Activated T-helper 1 cell treated with anti-CD3 and anti-CD28 coated beads, Interleukin-12 subunit alpha, Interleukin-12 subunit beta, Interleukin-2, Interleukin-4 antibody, amounts not matched to agents 30 ng/mL and 10 ng/mL and 1 ng/mL, durations not matched to agents 14 hours and 24 hours and 36 hours (primary cell): Measurements from ENCODE around the gene SYMPK. TPM values are rescaled to one million over a fixed set of nuclear protein-coding genes. Genes with fewer than 3 reads are reported as not detected.

Experiments
- DNase-seq: peaks from one replicate; pipeline ENCODE4 v3.0.0; 2021; ENCODE audit warnings: low spot score
- H3K27ac Mint-ChIP-seq: one replicate; pipeline ENCODE4 v1.8.0; 2021; ENCODE audit warnings: mild to moderate bottlenecking, mixed read lengths
- H3K27me3 Mint-ChIP-seq: one replicate; pipeline ENCODE4 v1.8.0; 2022; ENCODE audit warnings: mild to moderate bottlenecking, moderate library complexity, mixed read lengths; ENCODE audit not compliant: insufficient read depth
- H3K36me3 Mint-ChIP-seq: one replicate; pipeline ENCODE4 v1.8.0; 2021; ENCODE audit warnings: low read depth, mixed read lengths
- H3K4me1 Mint-ChIP-seq: one replicate; pipeline ENCODE4 v1.8.0; 2021; ENCODE audit warnings: low read depth, mixed read lengths
- H3K4me3 Mint-ChIP-seq: one replicate; pipeline ENCODE4 v1.8.0; 2021; ENCODE audit warnings: mild to moderate bottlenecking, moderate library complexity, mixed read lengths
- H3K9me3 Mint-ChIP-seq: one replicate; pipeline ENCODE4 v1.8.0; 2021; ENCODE audit warnings: mixed read lengths
- intact Hi-C: fragments of 100-400 bp; cut with micrococcal nuclease; formaldehyde crosslinking; loops from one replicate; pipeline ENCODE4 v1.15.1; 2024
- total RNA-seq: library from RNA; stranded (reverse); gene quantifications from 2 replicates; pipeline ENCODE4 v1.2.3, GENCODE V29; 2022

SYMPK gene
- total RNA-seq, 1 donor from 2014 or later = 118 TPM

- Mint-ChIP-seq H3K36me3 (peaks cover 4% of the 10 kb centered on the region), H3K27me3 (peaks cover 4% of the 10 kb centered on the region), H3K4me1 (peaks cover 20% of the 10 kb centered on the region), H3K27ac (peak overlapping the region; percentile 83), H3K4me3 (peak overlapping the region; percentile 83), H3K9me3 (no peaks in the 10 kb centered on the region)
- no peak for DNase-seq
- intact Hi-C loops = loop anchor here (1.0 to 10.0 kb wide), 3 partner anchors 66 to 461 kb away; partner anchors contain the start of gene PPP5C
Measured at GRCh38 chr19:45883586-45883880, 20.6 kb upstream of the SYMPK start.

- intact Hi-C loops = loop anchor here (1.0 to 10.0 kb wide), 3 partner anchors 66 to 462 kb away; partner anchors contain the start of gene PPP5C
- Mint-ChIP-seq H3K27me3 (peaks cover 4% of the 10 kb centered on the region), H3K4me3 (peak overlapping the region; percentile 83), H3K4me1 (peaks cover 22% of the 10 kb centered on the region), H3K9me3 (no peaks in the 10 kb centered on the region), H3K27ac (peak overlapping the region; percentile 83), H3K36me3 (peaks cover 4% of the 10 kb centered on the region)
- peak; percentile 82 for DNase-seq
Measured at GRCh38 chr19:45882652-45883585, 20.0 kb upstream of the SYMPK start.

GRCh38 chr19:45881909-45882528 lies 19.1 kb upstream of the SYMPK start:
- Mint-ChIP-seq H3K9me3 (no peaks in the 10 kb centered on the region), H3K4me3 (peak overlapping the region; percentile 0), H3K27ac (no peak overlapping the region), H3K4me1 (peaks cover 25% of the 10 kb centered on the region), H3K36me3 (peaks cover 4% of the 10 kb centered on the region), H3K27me3 (peaks cover 7% of the 10 kb centered on the region)
- intact Hi-C loops = loop anchor here (10.0 kb wide), 1 partner anchor 463 kb away; the partner anchor contains the start of gene PPP5C
- no peak for DNase-seq

GRCh38 chr19:45881082-45881908 lies 18.3 kb upstream of the SYMPK start:
- Mint-ChIP-seq H3K4me3 (peak overlapping the region; percentile 0), H3K27ac (no peak overlapping the region), H3K27me3 (peaks cover 6% of the 10 kb centered on the region), H3K9me3 (no peaks in the 10 kb centered on the region), H3K36me3 (peaks cover 4% of the 10 kb centered on the region), H3K4me1 (peaks cover 28% of the 10 kb centered on the region)
- no peak for DNase-seq
- intact Hi-C loops = loop anchor here (10.0 kb wide), 1 partner anchor 464 kb away; the partner anchor contains the start of gene PPP5C

GRCh38 chr19:45879971-45880370 lies 17.0 kb upstream of the SYMPK start:
- Mint-ChIP-seq H3K4me3 (no peak overlapping the region), H3K36me3 (peaks cover 6% of the 10 kb centered on the region), H3K27ac (peak overlapping the region; percentile 13), H3K9me3 (no peaks in the 10 kb centered on the region), H3K4me1 (peaks cover 36% of the 10 kb centered on the region), H3K27me3 (peaks cover 12% of the 10 kb centered on the region)
- intact Hi-C loops = loop anchor here (10.0 kb wide), 1 partner anchor 465 kb away; the partner anchor contains the start of gene PPP5C
- DNase-seq = no peak

GRCh38 chr19:45879055-45879454 lies 16.1 kb upstream of the SYMPK start:
- H3K27ac Mint-ChIP-seq = no peak overlapping the region
- no peaks in the 10 kb centered on the region for H3K9me3 Mint-ChIP-seq
- H3K27me3 Mint-ChIP-seq = peaks cover 12% of the 10 kb centered on the region
- H3K4me3 Mint-ChIP-seq = no peak overlapping the region
- intact Hi-C loops = no loop called here
- peaks cover 6% of the 10 kb centered on the region for H3K36me3 Mint-ChIP-seq
- H3K4me1 Mint-ChIP-seq = peaks cover 36% of the 10 kb centered on the region
- DNase-seq = no peak

DNA sequence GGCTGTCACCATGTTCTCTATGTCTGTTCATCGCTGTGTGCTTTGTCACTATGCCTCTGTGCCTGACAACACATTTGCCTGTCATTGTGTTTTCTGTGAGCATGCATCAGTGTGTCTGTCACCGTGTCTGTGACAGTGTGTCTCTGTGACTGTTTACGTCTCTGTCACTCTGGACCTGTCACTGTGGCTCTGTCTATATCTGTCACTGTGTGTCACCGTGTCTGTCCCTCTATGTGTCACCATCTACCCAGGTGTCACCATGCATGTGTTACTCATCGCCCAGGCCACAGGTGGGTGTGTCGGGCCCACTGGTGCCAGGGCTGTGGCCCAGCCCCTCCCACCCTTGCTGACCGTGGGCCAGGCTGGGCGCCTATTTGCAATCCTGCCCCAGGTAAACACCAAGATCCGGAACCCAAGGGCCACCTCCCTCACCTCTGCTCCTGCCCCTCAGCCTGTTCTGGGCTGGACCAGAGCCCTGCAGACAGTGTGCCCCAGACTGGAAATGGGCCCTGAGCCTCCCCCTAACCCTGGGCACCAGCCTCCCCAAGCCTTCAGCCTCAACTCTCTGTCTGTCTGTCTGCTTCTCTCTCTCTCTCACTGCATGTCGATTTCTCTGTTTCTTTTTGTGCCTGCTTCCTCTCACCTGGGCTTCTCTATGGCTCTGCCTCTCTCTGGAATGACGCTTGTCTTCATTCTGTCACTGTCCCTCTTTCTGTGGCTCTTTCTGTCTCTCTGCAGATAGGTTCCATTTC lies 15.3 kb upstream of the SYMPK start:
- intact Hi-C loops = no loop called here
- Mint-ChIP-seq H3K4me3 (no peak overlapping the region), H3K36me3 (peaks cover 3% of the 10 kb centered on the region), H3K9me3 (no peaks in the 10 kb centered on the region), H3K27me3 (peaks cover 12% of the 10 kb centered on the region), H3K4me1 (peaks cover 30% of the 10 kb centered on the region), H3K27ac (peak overlapping the region; percentile 62)
- DNase-seq = no peak

DNA sequence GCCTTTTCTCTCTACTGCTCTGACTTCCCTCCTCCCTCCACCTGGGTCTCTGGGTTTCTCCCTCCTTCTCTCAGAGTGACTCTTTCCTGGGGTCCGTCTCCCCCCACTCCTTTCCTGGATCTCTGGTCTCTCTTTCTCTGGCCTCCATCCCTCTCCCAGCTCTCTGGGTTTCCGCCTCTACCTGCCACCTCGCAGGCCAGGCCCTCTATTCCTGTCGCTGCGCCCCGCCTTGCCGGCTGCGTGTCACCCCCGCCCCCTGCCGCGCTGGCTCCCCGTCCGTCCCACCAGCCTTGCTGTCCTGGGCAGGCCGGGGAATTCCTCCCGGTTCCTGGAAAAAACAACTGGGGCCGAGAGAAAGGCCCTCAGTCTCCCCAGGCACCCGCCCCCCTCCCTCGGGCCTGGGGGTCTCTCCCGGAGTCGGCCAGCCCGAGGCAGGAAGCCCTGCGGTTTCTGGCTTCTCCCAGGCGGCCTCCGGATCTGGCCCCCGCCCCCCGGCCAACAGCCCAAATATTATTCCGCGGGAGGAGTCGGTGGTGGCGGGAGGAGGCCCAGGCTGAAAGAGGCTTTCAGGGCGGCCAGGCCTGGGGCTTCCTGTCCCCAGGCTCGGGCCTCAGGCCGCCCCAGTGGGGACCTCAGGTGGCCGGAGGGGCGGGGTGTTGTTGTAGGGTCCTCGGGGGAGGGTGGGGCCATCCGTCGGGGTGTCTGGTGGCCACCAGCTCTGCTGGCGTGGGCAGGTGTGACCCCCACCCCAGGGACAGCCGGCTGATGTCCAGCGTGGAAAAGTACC lies 13.7 kb upstream of the SYMPK start:
- intact Hi-C loops = loop anchor here (1.0 kb wide), 1 partner anchor 13 kb away; the partner anchor contains the start of gene SYMPK
- Mint-ChIP-seq H3K4me1 (peaks cover 23% of the 10 kb centered on the region), H3K27ac (peak overlapping the region; percentile 68), H3K9me3 (no peaks in the 10 kb centered on the region), H3K36me3 (peaks cover 1% of the 10 kb centered on the region), H3K4me3 (no peak overlapping the region), H3K27me3 (peaks cover 12% of the 10 kb centered on the region)
- no peak for DNase-seq

- Mint-ChIP-seq H3K27me3 (peaks cover 15% of the 10 kb centered on the region), H3K27ac (peak overlapping the region; percentile 68), H3K4me1 (peaks cover 18% of the 10 kb centered on the region), H3K4me3 (no peak overlapping the region), H3K9me3 (no peaks in the 10 kb centered on the region), H3K36me3 (peaks cover 1% of the 10 kb centered on the region)
- DNase-seq = no peak
- intact Hi-C loops = loop anchor here (1.0 kb wide), 1 partner anchor 13 kb away; the partner anchor contains the start of gene SYMPK
Measured at GRCh38 chr19:45876161-45876410, 13.1 kb upstream of the SYMPK start.

DNA sequence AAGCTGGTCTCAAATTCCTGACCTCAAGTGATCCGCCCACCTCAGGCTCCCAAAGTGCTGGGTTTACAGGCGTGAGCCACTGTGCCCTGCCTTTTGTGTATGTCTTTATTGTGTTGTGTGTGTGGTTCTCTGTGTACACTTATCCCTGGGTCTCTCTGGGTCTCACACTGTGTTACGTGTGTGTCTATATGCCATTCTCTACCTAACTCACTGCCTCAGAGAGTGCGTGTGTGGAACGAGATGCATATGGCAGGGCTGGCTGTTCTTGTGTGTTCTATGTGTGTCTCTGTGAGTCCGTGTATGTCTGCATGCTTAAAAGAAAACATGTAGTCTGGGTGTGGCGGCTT lies 11.6 kb upstream of the SYMPK start:
- DNase-seq = no peak
- peaks cover 13% of the 10 kb centered on the region for H3K27me3 Mint-ChIP-seq
- H3K27ac Mint-ChIP-seq = no peak overlapping the region
- no peaks in the 10 kb centered on the region for H3K9me3 Mint-ChIP-seq
- intact Hi-C loops = no loop called here
- peaks cover 16% of the 10 kb centered on the region for H3K4me1 Mint-ChIP-seq
- H3K36me3 Mint-ChIP-seq = peaks cover 1% of the 10 kb centered on the region
- H3K4me3 Mint-ChIP-seq = no peak overlapping the region

DNA sequence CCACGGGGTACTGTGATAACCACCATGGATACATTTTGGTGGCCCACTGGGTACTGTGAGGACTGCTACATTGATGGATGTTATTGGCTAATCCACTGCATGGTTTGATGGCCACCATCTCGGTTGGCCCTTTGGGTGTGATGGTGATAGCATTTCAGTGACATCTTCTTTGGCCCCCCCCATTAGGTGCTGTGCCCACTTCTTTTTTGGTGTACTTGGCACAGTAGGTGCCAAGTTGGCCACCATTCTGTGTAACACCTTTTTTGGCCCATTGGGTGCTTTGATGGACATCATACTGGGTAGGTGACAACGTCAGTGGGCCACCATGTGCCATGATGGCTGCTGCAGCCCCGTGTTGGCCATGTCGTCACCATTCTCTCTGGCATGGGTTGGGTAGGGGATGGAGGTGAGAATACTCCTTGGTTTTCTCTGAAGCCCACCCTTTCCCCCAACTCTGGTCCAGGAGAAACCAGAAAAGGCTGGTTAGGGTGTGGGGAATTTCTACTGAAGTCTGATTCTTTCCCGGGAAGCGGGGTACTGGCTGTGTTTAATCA lies 10.3 kb upstream of the SYMPK start:
- Mint-ChIP-seq H3K27me3 (peaks cover 13% of the 10 kb centered on the region), H3K27ac (no peak overlapping the region), H3K9me3 (no peaks in the 10 kb centered on the region), H3K4me3 (no peak overlapping the region), H3K4me1 (peaks cover 16% of the 10 kb centered on the region), H3K36me3 (peaks cover 1% of the 10 kb centered on the region)
- intact Hi-C loops = no loop called here
- DNase-seq = no peak
